Neural progenitor cell (in vitro differentiated cells): ENCODE results near the gene CCDC158. TPM values are rescaled to one million over a fixed set of nuclear protein-coding genes. Genes with fewer than 3 reads are reported as not detected.

Experiments
- DNase-seq: peaks from one replicate; pipeline ENCODE4 v3.0.0-alpha.2; 2016; ENCODE audit warnings: low spot score
- H2AFZ ChIP-seq: fragments of 200-600 bp; sonication (generic); replicated peaks from 2 replicates; pipeline ENCODE4 v1.6.1; 2016; ENCODE audit warnings: antibody characterized with exemption
- H3F3A ChIP-seq: fragments of 200-600 bp; sonication (generic); 2 replicates; pipeline ENCODE4 v1.6.1; 2016; ENCODE audit warnings: antibody characterized with exemption, low read depth
- H3K27ac ChIP-seq: fragments of 200-600 bp; sonication (generic); 2 replicates; pipeline ENCODE4 v1.5.1; 2016; ENCODE audit warnings: mild to moderate bottlenecking
- H3K27me3 ChIP-seq: fragments of 200-600 bp; sonication (generic); 2 replicates; pipeline ENCODE4 v1.6.1; 2016; ENCODE audit warnings: mild to moderate bottlenecking, moderate library complexity
- H3K36me3 ChIP-seq: fragments of 200-600 bp; sonication (generic); 2 replicates; pipeline ENCODE4 v1.5.1; 2016
- H3K4me1 ChIP-seq: fragments of 200-600 bp; sonication (generic); 2 replicates; pipeline ENCODE4 v1.6.1; 2016; ENCODE audit warnings: mixed run types
- H3K4me2 ChIP-seq: fragments of 200-600 bp; sonication (generic); 2 replicates; pipeline ENCODE4 v1.6.1; 2016
- H3K4me3 ChIP-seq: fragments of 200-600 bp; sonication (generic); 2 replicates; pipeline ENCODE4 v1.5.1; 2016
- H3K79me2 ChIP-seq: fragments of 200-600 bp; sonication (generic); 2 replicates; pipeline ENCODE4 v1.6.1; 2016; ENCODE audit warnings: low read depth
- H3K9ac ChIP-seq: fragments of 200-600 bp; sonication (generic); 2 replicates; pipeline ENCODE4 v1.6.1; 2016
- H3K9me3 ChIP-seq: fragments of 200-600 bp; sonication (generic); 2 replicates; pipeline ENCODE4 v1.5.1; 2016; ENCODE audit warnings: low read depth
- H4K20me1 ChIP-seq: fragments of 200-600 bp; sonication (generic); 2 replicates; pipeline ENCODE4 v1.6.1; 2016; ENCODE audit warnings: low read depth
- H3K27ac Mint-ChIP-seq: 3 replicates; pipeline ENCODE4 v1.8.0; 2021; ENCODE audit warnings: mixed read lengths
- H3K27me3 Mint-ChIP-seq: 2 replicates; pipeline ENCODE4 v1.8.0; 2022; ENCODE audit warnings: low read depth, mild to moderate bottlenecking, inconsistent platforms, moderate library complexity, mixed read lengths; ENCODE audit not compliant: insufficient read depth
- H3K36me3 Mint-ChIP-seq: 3 replicates; pipeline ENCODE4 v1.8.0; 2021; ENCODE audit warnings: mixed read lengths
- H3K4me1 Mint-ChIP-seq: 3 replicates; pipeline ENCODE4 v1.8.0; 2021; ENCODE audit warnings: mixed read lengths
- H3K4me3 Mint-ChIP-seq: 3 replicates; pipeline ENCODE4 v1.8.0; 2021; ENCODE audit warnings: mild to moderate bottlenecking, moderate library complexity, mixed read lengths
- H3K9me3 Mint-ChIP-seq: 3 replicates; pipeline ENCODE4 v1.8.0; 2020; ENCODE audit warnings: mixed read lengths
- EZH2 ChIP-seq: fragments of 200-600 bp; sonication (generic); IDR thresholded peaks from 2 replicates; pipeline ENCODE4 v1.6.1; 2017; ENCODE audit warnings: antibody characterized with exemption, mild to moderate bottlenecking, moderate library complexity
- EZH2phosphoT487 ChIP-seq: fragments of 200-600 bp; sonication (generic); IDR thresholded peaks from 2 replicates; pipeline ENCODE4 v1.6.1; 2017; ENCODE audit warnings: antibody characterized with exemption
- total RNA-seq: library from RNA; depleted of rRNA; stranded (reverse); fragments of >200 nt; gene quantifications from 2 replicates; pipeline ENCODE4 v1.2.3, GENCODE V29; 2015; ENCODE audit warnings: low replicate concordance
- TF ChIP-seq, protein P1 (sequence below): fragments of 200-600 bp; sonication (generic); IDR thresholded peaks from 2 replicates; pipeline ENCODE4 v1.5.1; 2017; ENCODE audit warnings: antibody characterized with exemption, mild to moderate bottlenecking

The CCDC158 gene
- total RNA-seq, 1 donor from 2014 or later = not detected

DNA sequence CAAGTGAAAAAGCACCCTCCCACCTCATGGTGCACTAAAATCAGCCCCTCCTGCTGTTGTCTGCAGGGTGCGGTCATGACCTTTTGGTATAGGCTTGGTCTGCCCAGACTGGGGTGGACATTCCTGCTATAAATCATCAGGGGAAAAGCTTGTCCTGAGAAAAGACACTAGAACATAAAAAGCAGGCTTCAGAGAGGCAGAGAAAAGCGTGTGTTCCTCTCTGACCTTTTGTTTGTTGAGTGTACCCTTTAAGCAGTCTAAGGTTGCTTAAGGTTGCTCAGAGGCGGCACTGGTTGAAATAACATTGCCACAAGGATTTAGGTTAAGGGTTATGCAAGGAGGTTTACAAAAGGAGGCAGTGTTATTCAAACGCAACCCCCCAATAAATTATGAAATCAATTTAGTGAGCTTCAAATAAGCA, 43.5 kb downstream of the CCDC158 start:
- H3K4me2 ChIP-seq = no peak overlapping the region
- no peak overlapping the region for H3K27ac Mint-ChIP-seq
- no peaks in the 10 kb centered on the region for H3K9me3 ChIP-seq
- DNase-seq = peak; percentile 25
- H3F3A ChIP-seq = no peaks in the 10 kb centered on the region
- TF ChIP-seq, protein P1, sequence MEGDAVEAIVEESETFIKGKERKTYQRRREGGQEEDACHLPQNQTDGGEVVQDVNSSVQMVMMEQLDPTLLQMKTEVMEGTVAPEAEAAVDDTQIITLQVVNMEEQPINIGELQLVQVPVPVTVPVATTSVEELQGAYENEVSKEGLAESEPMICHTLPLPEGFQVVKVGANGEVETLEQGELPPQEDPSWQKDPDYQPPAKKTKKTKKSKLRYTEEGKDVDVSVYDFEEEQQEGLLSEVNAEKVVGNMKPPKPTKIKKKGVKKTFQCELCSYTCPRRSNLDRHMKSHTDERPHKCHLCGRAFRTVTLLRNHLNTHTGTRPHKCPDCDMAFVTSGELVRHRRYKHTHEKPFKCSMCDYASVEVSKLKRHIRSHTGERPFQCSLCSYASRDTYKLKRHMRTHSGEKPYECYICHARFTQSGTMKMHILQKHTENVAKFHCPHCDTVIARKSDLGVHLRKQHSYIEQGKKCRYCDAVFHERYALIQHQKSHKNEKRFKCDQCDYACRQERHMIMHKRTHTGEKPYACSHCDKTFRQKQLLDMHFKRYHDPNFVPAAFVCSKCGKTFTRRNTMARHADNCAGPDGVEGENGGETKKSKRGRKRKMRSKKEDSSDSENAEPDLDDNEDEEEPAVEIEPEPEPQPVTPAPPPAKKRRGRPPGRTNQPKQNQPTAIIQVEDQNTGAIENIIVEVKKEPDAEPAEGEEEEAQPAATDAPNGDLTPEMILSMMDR = no peak
- TF ChIP-seq EZH2phosphoT487 (no peak), EZH2 (no peak)
- H3K79me2 ChIP-seq = no peaks in the 10 kb centered on the region
- H2AFZ ChIP-seq = no peak overlapping the region
- no peaks in the 10 kb centered on the region for H3K27me3 ChIP-seq
- no peaks in the 10 kb centered on the region for H3K27me3 Mint-ChIP-seq
- no peaks in the 10 kb centered on the region for H3K36me3 Mint-ChIP-seq
- no peak overlapping the region for H3K4me3 Mint-ChIP-seq
- H3K4me1 ChIP-seq = peaks cover 4% of the 10 kb centered on the region
- no peak overlapping the region for H3K9ac ChIP-seq
- peaks cover 19% of the 10 kb centered on the region for H3K9me3 Mint-ChIP-seq
- H4K20me1 ChIP-seq = no peaks in the 10 kb centered on the region
- H3K36me3 ChIP-seq = no peaks in the 10 kb centered on the region
- no peak overlapping the region for H3K4me3 ChIP-seq
- peaks cover 20% of the 10 kb centered on the region for H3K4me1 Mint-ChIP-seq
- H3K27ac ChIP-seq = no peak overlapping the region

DNA sequence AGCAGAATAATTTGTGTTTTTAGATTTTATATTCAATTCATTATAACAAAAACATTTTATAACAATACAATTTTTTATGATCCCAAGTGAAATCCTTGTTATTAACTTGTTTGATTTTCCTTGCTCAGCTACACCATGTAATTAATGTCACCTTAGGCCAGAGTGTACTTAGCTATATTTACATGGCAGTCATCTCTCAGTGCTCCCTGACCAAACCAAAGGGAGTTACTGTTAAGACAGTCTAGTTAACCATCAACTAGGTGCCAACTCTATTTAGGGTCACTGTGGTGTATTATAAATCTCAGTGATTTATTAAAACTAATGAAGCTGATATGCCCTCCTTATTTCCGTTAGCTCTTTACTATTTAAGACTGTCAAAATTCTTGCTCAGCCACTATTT, 44.4 kb downstream of the CCDC158 start:
- Mint-ChIP-seq H3K27ac (no peak overlapping the region), H3K9me3 (peaks cover 16% of the 10 kb centered on the region), H3K27me3 (no peaks in the 10 kb centered on the region), H3K36me3 (no peaks in the 10 kb centered on the region), H3K4me1 (peaks cover 20% of the 10 kb centered on the region), H3K4me3 (no peak overlapping the region)
- Histone ChIP-seq H3K36me3 (no peaks in the 10 kb centered on the region), H4K20me1 (no peaks in the 10 kb centered on the region), H3K4me3 (no peak overlapping the region), H3K27ac (no peak overlapping the region), H3K4me1 (peaks cover 4% of the 10 kb centered on the region), H3K4me2 (no peak overlapping the region), H3K79me2 (no peaks in the 10 kb centered on the region), H2AFZ (no peak overlapping the region), H3K9me3 (no peaks in the 10 kb centered on the region), H3K9ac (no peak overlapping the region), H3F3A (no peaks in the 10 kb centered on the region), H3K27me3 (no peaks in the 10 kb centered on the region)
- no peak for DNase-seq
- no peak for TF ChIP-seq EZH2phosphoT487
- TF ChIP-seq, protein P1 = no peak
- no peak for TF ChIP-seq EZH2

DNA sequence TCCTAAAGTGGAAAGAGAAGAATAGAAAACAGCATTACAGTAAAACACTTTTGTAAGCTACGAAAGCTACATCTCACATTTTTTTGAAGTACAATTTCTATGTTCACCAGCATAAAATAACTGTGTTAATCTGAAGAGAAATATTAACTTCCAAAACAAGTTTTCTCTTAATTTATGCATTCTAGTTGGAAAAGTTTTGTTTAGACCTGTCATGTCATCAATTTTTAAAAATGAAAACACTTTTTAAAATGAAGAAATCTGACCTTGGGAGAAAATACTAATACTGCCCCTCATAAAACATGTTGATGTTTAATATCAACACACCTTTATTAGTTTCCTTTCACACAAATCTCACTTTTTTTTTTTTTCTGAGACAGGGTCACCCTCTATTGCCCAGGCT, 45.2 kb downstream of the CCDC158 start:
- Histone ChIP-seq H2AFZ (no peak overlapping the region), H3K9me3 (no peaks in the 10 kb centered on the region), H3K9ac (no peak overlapping the region), H3K4me3 (no peak overlapping the region), H4K20me1 (no peaks in the 10 kb centered on the region), H3F3A (no peaks in the 10 kb centered on the region), H3K27me3 (no peaks in the 10 kb centered on the region), H3K27ac (no peak overlapping the region), H3K4me1 (peaks cover 4% of the 10 kb centered on the region), H3K36me3 (no peaks in the 10 kb centered on the region), H3K79me2 (no peaks in the 10 kb centered on the region), H3K4me2 (no peak overlapping the region)
- H3K4me1 Mint-ChIP-seq = peaks cover 20% of the 10 kb centered on the region
- TF ChIP-seq EZH2 = no peak
- TF ChIP-seq EZH2phosphoT487 = no peak
- TF ChIP-seq, protein P1 = no peak
- no peaks in the 10 kb centered on the region for H3K27me3 Mint-ChIP-seq
- peaks cover 9% of the 10 kb centered on the region for H3K9me3 Mint-ChIP-seq
- H3K27ac Mint-ChIP-seq = no peak overlapping the region
- no peak for DNase-seq
- no peaks in the 10 kb centered on the region for H3K36me3 Mint-ChIP-seq
- H3K4me3 Mint-ChIP-seq = no peak overlapping the region
